GM10266 (cell line): ENCODE results near the gene LAS1L.

Source experiments
- DNase-seq: peaks from one replicate; pipeline ENCODE4 v3.0.0; 2012; ENCODE audit errors: extremely low spot score
- CTCF ChIP-seq: IDR thresholded peaks from 2 replicates; pipeline ENCODE4 v1.5.1; 2012; ENCODE audit warnings: mild to moderate bottlenecking, low read depth; ENCODE audit not compliant: control insufficient read depth, insufficient read depth; ENCODE audit errors: missing control alignments

LAS1L gene

GRCh38 chrX:65517923-65518322, 16.7 kb downstream of the LAS1L start:
- no peak for TF ChIP-seq CTCF
- no peak for DNase-seq

DNA sequence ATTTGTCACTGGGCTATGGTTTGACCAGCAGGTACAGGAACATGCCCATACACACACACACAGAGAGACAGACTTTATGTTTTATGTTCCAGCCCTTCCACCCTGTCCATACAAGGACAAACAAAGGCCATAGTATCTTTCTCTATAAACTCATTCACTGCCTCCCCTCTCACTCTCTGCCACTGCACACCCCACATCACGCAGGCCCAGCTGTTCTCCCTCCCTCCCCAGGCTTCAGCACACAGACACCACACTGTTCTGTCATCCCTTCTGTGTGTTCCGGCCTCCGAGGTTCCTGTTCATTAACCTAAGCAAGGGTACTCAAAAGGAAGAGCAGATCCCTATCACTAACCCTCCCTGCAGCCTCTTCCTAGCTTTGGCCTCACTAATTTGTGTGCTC, 17.8 kb downstream of the LAS1L start:
- no peak for TF ChIP-seq CTCF
- DNase-seq, result no peak

- no peak for TF ChIP-seq CTCF
- DNase-seq, result no peak
Measured at GRCh38 chrX:65513610-65514009, 21.0 kb downstream of the LAS1L start.

DNA sequence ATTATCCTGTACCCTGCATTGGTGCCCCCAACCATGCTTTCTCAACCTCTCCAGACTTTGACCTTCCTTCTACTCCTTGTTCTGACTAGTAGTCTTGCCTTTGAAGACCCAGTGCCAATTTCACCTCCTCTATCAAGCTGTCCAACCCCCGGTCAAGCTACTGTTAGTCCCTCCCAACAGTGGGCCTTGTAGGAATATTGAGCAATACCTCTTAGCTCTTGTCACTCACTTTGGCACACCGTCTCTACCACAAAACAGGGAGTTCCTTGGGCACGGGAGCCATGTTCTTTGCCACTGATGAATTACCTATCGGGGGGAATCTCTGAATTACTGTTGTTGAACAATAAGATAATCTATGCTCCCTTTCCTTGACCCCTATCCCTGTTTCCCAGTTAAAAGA, 25.2 kb downstream of the LAS1L start:
- no peak for TF ChIP-seq CTCF
- no peak for DNase-seq

GRCh38 chrX:65508851-65509250, 25.7 kb downstream of the LAS1L start:
- no peak for DNase-seq
- TF ChIP-seq CTCF, result no peak

DNA sequence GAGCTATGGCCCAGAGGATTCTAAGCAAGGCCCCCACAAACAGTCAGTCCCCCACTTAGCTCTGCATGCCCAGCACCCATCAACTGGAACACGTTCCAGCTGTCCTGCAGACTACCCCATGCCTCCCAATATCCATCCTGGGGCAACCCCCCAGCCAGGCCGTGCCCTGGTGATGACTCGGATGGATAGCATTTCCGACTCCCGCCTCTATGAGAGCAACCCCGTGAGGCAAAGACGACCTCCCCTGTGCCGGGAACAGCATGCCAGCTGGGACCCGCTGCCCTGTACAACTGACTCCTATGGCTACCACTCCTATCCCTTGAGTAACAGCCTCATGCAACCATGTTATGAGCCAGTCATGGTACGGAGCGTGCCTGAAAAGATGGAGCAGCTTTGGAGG, 32.0 kb downstream of the LAS1L start:
- DNase-seq, result no peak
- TF ChIP-seq CTCF, result no peak

- TF ChIP-seq CTCF, result no peak
- no peak for DNase-seq
Measured at GRCh38 chrX:65493431-65493830, 41.2 kb downstream of the LAS1L start.
